OCI-LY3 (cell line): ENCODE results near the gene RAB3GAP2.
"Not testable (repeated sequence)": the region's sequence is repeated elsewhere in the genome, so short reads cannot be mapped to it uniquely, and the experiment has no call there.

Experiments used
- H2AFZ ChIP-seq: fragments of 200-600, 300-600 bp; shearing (Covaris generic); 2 replicates; pipeline ENCODE4 v1.6.0; 2014; ENCODE audit warnings: antibody characterized with exemption, low read depth, low read length
- H3K27ac ChIP-seq: fragments of 200-600, 300-600 bp; sonication (generic); 2 replicates; pipeline ENCODE4 v1.5.1; 2014; ENCODE audit warnings: mild to moderate bottlenecking, low read length, moderate library complexity, mixed read lengths
- H3K27me3 ChIP-seq: fragments of 200-600, 300-600 bp; sonication (generic); 2 replicates; pipeline ENCODE4 v1.6.1; 2014; ENCODE audit warnings: low read depth, low read length, mixed read lengths
- H3K36me3 ChIP-seq: fragments of 200-600, 300-600 bp; sonication (generic); replicated peaks from 2 replicates; pipeline ENCODE3; 2014; ENCODE audit warnings: low read depth, low read length, mixed read lengths
- H3K4me1 ChIP-seq: fragments of 300-600, 200-600 bp; sonication (generic); 2 replicates; pipeline ENCODE4 v1.6.1; 2014; ENCODE audit warnings: low read length, mixed read lengths
- H3K4me2 ChIP-seq: fragments of 200-600, 300-600 bp; sonication (generic); 2 replicates; pipeline ENCODE4 v1.6.1; 2014; ENCODE audit warnings: low read length, mixed read lengths
- H3K4me3 ChIP-seq: fragments of 300-600, 200-600 bp; sonication (generic); 2 replicates; pipeline ENCODE4 v1.5.1; 2014; ENCODE audit warnings: antibody characterized with exemption, mild to moderate bottlenecking, low read length, moderate library complexity
- H3K79me2 ChIP-seq: fragments of 300-600, 200-600 bp; shearing (Covaris generic); 2 replicates; pipeline ENCODE4 v1.6.1; 2014; ENCODE audit warnings: mild to moderate bottlenecking, low read length, mixed read lengths
- H3K9ac ChIP-seq: fragments of 300-600, 200-600 bp; shearing (Covaris generic); 2 replicates; pipeline ENCODE4 v1.6.0; 2014; ENCODE audit warnings: mild to moderate bottlenecking, low read length, moderate library complexity
- H3K9me3 ChIP-seq: fragments of 200-600, 300-600 bp; shearing (Covaris generic); 2 replicates; pipeline ENCODE4 v1.6.1; 2014; ENCODE audit warnings: low read length, mixed read lengths; ENCODE audit not compliant: insufficient read depth
- H4K20me1 ChIP-seq: fragments of 200-600, 300-600 bp; sonication (generic); 2 replicates; pipeline ENCODE4 v1.6.1; 2016; ENCODE audit warnings: low read length, mixed read lengths; ENCODE audit not compliant: insufficient read depth
- CTCF ChIP-seq: fragments of 200-600, 300-600 bp; sonication (generic); IDR thresholded peaks from 2 replicates; pipeline ENCODE4 v1.5.1; 2014; ENCODE audit warnings: antibody characterized with exemption, low read length, low read depth
- EZH2phosphoT487 ChIP-seq: fragments of 200-600 bp; shearing (Covaris generic); IDR thresholded peaks from 2 replicates; pipeline ENCODE4 v1.6.1; 2018; ENCODE audit warnings: antibody characterized with exemption, mixed run types, low read depth

Gene RAB3GAP2

GRCh38 chr1:220224033-220224432 is 48.2 kb downstream of the RAB3GAP2 start:
- Histone ChIP-seq H3K4me1 (peaks cover 86% of the 10 kb centered on the region), H3K9me3 (peaks cover 7% of the 10 kb centered on the region; the same call in 1 of the 2 replicates), H4K20me1 (peaks cover 22% of the 10 kb centered on the region; the same call in 1 of the 2 replicates), H2AFZ (no peak overlapping the region), H3K79me2 (peaks cover 100% of the 10 kb centered on the region), H3K4me3 (peak overlapping the region; percentile 3; the same call in 1 of the 2 replicates), H3K9ac (peak overlapping the region; percentile 45; the same call in 1 of the 2 replicates), H3K27me3 (no peaks in the 10 kb centered on the region), H3K4me2 (peak overlapping the region; percentile 80), H3K36me3 (peaks cover 64% of the 10 kb centered on the region), H3K27ac (peak overlapping the region; percentile 94)
- TF ChIP-seq EZH2phosphoT487 (no peak), CTCF (no peak)

- H3K9me3 ChIP-seq = peaks cover 7% of the 10 kb centered on the region; the same call in 1 of the 2 replicates
- H3K4me3 ChIP-seq = no peak overlapping the region
- no peak for TF ChIP-seq EZH2phosphoT487
- peaks cover 96% of the 10 kb centered on the region for H3K4me1 ChIP-seq
- H2AFZ ChIP-seq = no peak overlapping the region
- H3K27ac ChIP-seq = peak overlapping the region; percentile 94
- peak overlapping the region; percentile 80 for H3K4me2 ChIP-seq
- peaks cover 99% of the 10 kb centered on the region for H3K79me2 ChIP-seq
- no peaks in the 10 kb centered on the region for H3K27me3 ChIP-seq
- peaks cover 23% of the 10 kb centered on the region for H4K20me1 ChIP-seq
- H3K36me3 ChIP-seq = peaks cover 57% of the 10 kb centered on the region
- H3K9ac ChIP-seq = peak overlapping the region; percentile 2; the same call in 1 of the 2 replicates
These were observed 49.3 kb downstream of the RAB3GAP2 start for GRCh38 chr1:220222939-220223338.

GRCh38 chr1:220221670-220222069 is 50.6 kb downstream of the RAB3GAP2 start:
- peaks cover 95% of the 10 kb centered on the region for H3K4me1 ChIP-seq
- peak overlapping the region; percentile 94 for H3K27ac ChIP-seq
- peaks cover 99% of the 10 kb centered on the region for H3K79me2 ChIP-seq
- H3K4me2 ChIP-seq = peak overlapping the region; percentile 80
- H3K4me3 ChIP-seq = peak overlapping the region; percentile 61
- H3K36me3 ChIP-seq = peaks cover 47% of the 10 kb centered on the region
- TF ChIP-seq CTCF = no peak
- TF ChIP-seq EZH2phosphoT487 = no peak
- no peaks in the 10 kb centered on the region for H3K27me3 ChIP-seq
- peaks cover 26% of the 10 kb centered on the region for H4K20me1 ChIP-seq
- no peak overlapping the region for H2AFZ ChIP-seq
- H3K9ac ChIP-seq = peak overlapping the region; percentile 49
- peaks cover 7% of the 10 kb centered on the region; the same call in 1 of the 2 replicates for H3K9me3 ChIP-seq

- Histone ChIP-seq H3K27me3 (no peaks in the 10 kb centered on the region), H3K4me1 (peaks cover 91% of the 10 kb centered on the region), H3K9me3 (peaks cover 7% of the 10 kb centered on the region; the same call in 1 of the 2 replicates), H2AFZ (no peak overlapping the region), H3K36me3 (peaks cover 43% of the 10 kb centered on the region), H4K20me1 (peaks cover 26% of the 10 kb centered on the region), H3K9ac (peak overlapping the region; percentile 49; the same call in 1 of the 2 replicates), H3K4me2 (peak overlapping the region; percentile 80), H3K4me3 (peak overlapping the region; percentile 61; the same call in 1 of the 2 replicates), H3K79me2 (peaks cover 99% of the 10 kb centered on the region), H3K27ac (peak overlapping the region; percentile 94)
- TF ChIP-seq CTCF (no peak), EZH2phosphoT487 (no peak)
These were observed 51.0 kb downstream of the RAB3GAP2 start for GRCh38 chr1:220221269-220221668.

GRCh38 chr1:220220699-220221040 is 51.6 kb downstream of the RAB3GAP2 start:
- peaks cover 21% of the 10 kb centered on the region for H4K20me1 ChIP-seq
- peak overlapping the region; percentile 61 for H3K4me3 ChIP-seq
- peak overlapping the region; percentile 94 for H3K27ac ChIP-seq
- H3K27me3 ChIP-seq, H3K9me3 ChIP-seq, H2AFZ ChIP-seq: not testable (repeated sequence)
- H3K36me3 ChIP-seq = peaks cover 37% of the 10 kb centered on the region
- peak overlapping the region; percentile 68; the same call in 1 of the 2 replicates for H3K9ac ChIP-seq
- peaks cover 99% of the 10 kb centered on the region for H3K79me2 ChIP-seq
- H3K4me2 ChIP-seq = peak overlapping the region; percentile 80
- peaks cover 85% of the 10 kb centered on the region for H3K4me1 ChIP-seq
